GM18526 (cell line): Measurements from ENCODE around the gene EPN3.

Experiments
- POLR2A ChIP-seq: IDR thresholded peaks from 3 replicates; pipeline ENCODE4 v1.6.1; 2011; ENCODE audit not compliant: insufficient read length; ENCODE audit errors: extremely low read depth

The EPN3 gene

GRCh38 chr17:50532452-50533024 lies at the start of gene EPN3:
EPN3 (plus strand) TSS chr17:50532735; CDS start chr17:50536557, 3,822 bp downstream.
- TF ChIP-seq POLR2A, result no peak

- no peak for TF ChIP-seq POLR2A
These were observed 49.3 kb upstream of the EPN3 start for GRCh38 chr17:50483266-50483665.

- no peak for TF ChIP-seq POLR2A
These were observed 48.0 kb upstream of the EPN3 start for GRCh38 chr17:50484386-50485155.

GRCh38 chr17:50487213-50488096 lies 45.1 kb upstream of the EPN3 start:
- no peak for TF ChIP-seq POLR2A

GRCh38 chr17:50488880-50489279 lies 43.7 kb upstream of the EPN3 start:
- TF ChIP-seq POLR2A, result no peak

GRCh38 chr17:50491505-50491904 lies 41.0 kb upstream of the EPN3 start:
- TF ChIP-seq POLR2A, result no peak

GRCh38 chr17:50492214-50492613 lies 40.3 kb upstream of the EPN3 start:
- TF ChIP-seq POLR2A, result no peak

GRCh38 chr17:50493744-50494143 lies 38.8 kb upstream of the EPN3 start:
- no peak for TF ChIP-seq POLR2A

GRCh38 chr17:50495217-50495823 lies 37.2 kb upstream of the EPN3 start:
- no peak for TF ChIP-seq POLR2A

- TF ChIP-seq POLR2A, result no peak
These were observed 36.6 kb upstream of the EPN3 start for GRCh38 chr17:50495918-50496317.

- no peak for TF ChIP-seq POLR2A
These were observed 34.3 kb upstream of the EPN3 start for GRCh38 chr17:50498021-50498874.

- TF ChIP-seq POLR2A, result no peak
These were observed 33.3 kb upstream of the EPN3 start for GRCh38 chr17:50499270-50499669.

- TF ChIP-seq POLR2A, result no peak
These were observed 32.8 kb upstream of the EPN3 start for GRCh38 chr17:50499721-50500120.

- TF ChIP-seq POLR2A, result no peak
These were observed 31.5 kb upstream of the EPN3 start for GRCh38 chr17:50501054-50501453.
